Measurements from ENCODE around the gene NUDT1.
A peak's percentile ranks its signal among the peaks of the same experiment; 100 is the strongest.

Gene NUDT1

GRCh38 chr7:2222516-2222915 lies 19.5 kb upstream of the NUDT1 start:
- peaks cover 0 to 94% (median 76%) of the 10 kb centered on the region in 5 donors for H3K36me3 ChIP-seq (ENCODE audit: control insufficient read depth in 5 of 5, insufficient read depth in 5 of 5, low read length in 5 of 5)
- no peak overlapping the region for H3K4me3 ChIP-seq (ENCODE audit: low read depth in 1 of 5, low read length in 5 of 5)
- peaks cover 0 to 17% (median 12%) of the 10 kb centered on the region in 5 donors for H3K4me1 ChIP-seq (ENCODE audit: control insufficient read depth in 5 of 5, insufficient read depth in 5 of 5, low read length in 5 of 5)
- H3K9ac ChIP-seq (ENCODE audit: low read length in 5 of 5) = no peak overlapping the region
- no peak overlapping the region for H3K27ac ChIP-seq (ENCODE audit: low read depth, low read length)
- no peaks in the 10 kb centered on the region for H3K27me3 ChIP-seq (ENCODE audit: control insufficient read depth in 5 of 5, insufficient read depth in 4 of 5, low read length in 5 of 5)
- no peaks in the 10 kb centered on the region for H3K9me3 ChIP-seq (ENCODE audit: control insufficient read depth in 5 of 5, low read length in 5 of 5)

GRCh38 chr7:2223321-2223720 lies 18.7 kb upstream of the NUDT1 start:
- Histone ChIP-seq H3K9ac (ENCODE audit: low read length in 5 of 5) (no peak overlapping the region), H3K36me3 (ENCODE audit: control insufficient read depth in 5 of 5, insufficient read depth in 5 of 5, low read length in 5 of 5) (peaks cover 0 to 94% (median 76%) of the 10 kb centered on the region in 5 donors), H3K9me3 (ENCODE audit: control insufficient read depth in 5 of 5, low read length in 5 of 5) (no peaks in the 10 kb centered on the region), H3K4me3 (ENCODE audit: low read depth in 1 of 5, low read length in 5 of 5) (no peak overlapping the region), H3K27me3 (ENCODE audit: control insufficient read depth in 5 of 5, insufficient read depth in 4 of 5, low read length in 5 of 5) (no peaks in the 10 kb centered on the region), H3K27ac (ENCODE audit: low read depth, low read length) (no peak overlapping the region), H3K4me1 (ENCODE audit: control insufficient read depth in 5 of 5, insufficient read depth in 5 of 5, low read length in 5 of 5) (peaks cover 0 to 17% (median 12%) of the 10 kb centered on the region in 5 donors)

GRCh38 chr7:2224491-2224928 lies 17.5 kb upstream of the NUDT1 start:
- Histone ChIP-seq H3K4me3 (ENCODE audit: low read depth in 1 of 5, low read length in 5 of 5) (peak overlapping the region in 2 of 5 donors; percentile 5 to 33), H3K27ac (ENCODE audit: low read depth, low read length) (no peak overlapping the region)

GRCh38 chr7:2224934-2225333 lies 17.1 kb upstream of the NUDT1 start:
- Histone ChIP-seq H3K9ac (ENCODE audit: low read length in 5 of 5) (peak overlapping the region in 1 of 5 donors; percentile 5), H3K9me3 (ENCODE audit: control insufficient read depth in 5 of 5, low read length in 5 of 5) (no peaks in the 10 kb centered on the region), H3K4me3 (ENCODE audit: low read depth in 1 of 5, low read length in 5 of 5) (peak overlapping the region in 2 of 5 donors; percentile 5 to 33), H3K36me3 (ENCODE audit: control insufficient read depth in 5 of 5, insufficient read depth in 5 of 5, low read length in 5 of 5) (peaks cover 0 to 96% (median 74%) of the 10 kb centered on the region in 5 donors), H3K27ac (ENCODE audit: low read depth, low read length) (no peak overlapping the region), H3K27me3 (ENCODE audit: control insufficient read depth in 5 of 5, insufficient read depth in 4 of 5, low read length in 5 of 5) (no peaks in the 10 kb centered on the region), H3K4me1 (ENCODE audit: control insufficient read depth in 5 of 5, insufficient read depth in 5 of 5, low read length in 5 of 5) (peaks cover 0 to 17% (median 13%) of the 10 kb centered on the region in 5 donors)

More at GRCh38 chr7:2224491-2224928, 17.5 kb upstream of the NUDT1 start:
- H3K9ac ChIP-seq (ENCODE audit: low read length in 5 of 5) = peak overlapping the region in 1 of 5 donors; percentile 5
- no peaks in the 10 kb centered on the region for H3K27me3 ChIP-seq (ENCODE audit: control insufficient read depth in 5 of 5, insufficient read depth in 4 of 5, low read length in 5 of 5)
- peaks cover 0 to 17% (median 12%) of the 10 kb centered on the region in 5 donors for H3K4me1 ChIP-seq (ENCODE audit: control insufficient read depth in 5 of 5, insufficient read depth in 5 of 5, low read length in 5 of 5)
- H3K9me3 ChIP-seq (ENCODE audit: control insufficient read depth in 5 of 5, low read length in 5 of 5) = no peaks in the 10 kb centered on the region
- peaks cover 0 to 94% (median 76%) of the 10 kb centered on the region in 5 donors for H3K36me3 ChIP-seq (ENCODE audit: control insufficient read depth in 5 of 5, insufficient read depth in 5 of 5, low read length in 5 of 5)

- Histone ChIP-seq H3K4me3 (ENCODE audit: low read depth in 1 of 5, low read length in 5 of 5) (no peak overlapping the region), H3K36me3 (ENCODE audit: control insufficient read depth in 5 of 5, insufficient read depth in 5 of 5, low read length in 5 of 5) (peaks cover 0 to 96% (median 71%) of the 10 kb centered on the region in 5 donors), H3K27me3 (ENCODE audit: control insufficient read depth in 5 of 5, insufficient read depth in 4 of 5, low read length in 5 of 5) (no peaks in the 10 kb centered on the region), H3K9me3 (ENCODE audit: control insufficient read depth in 5 of 5, low read length in 5 of 5) (no peaks in the 10 kb centered on the region), H3K27ac (ENCODE audit: low read depth, low read length) (no peak overlapping the region), H3K4me1 (ENCODE audit: control insufficient read depth in 5 of 5, insufficient read depth in 5 of 5, low read length in 5 of 5) (peaks cover 0 to 17% (median 17%) of the 10 kb centered on the region in 5 donors), H3K9ac (ENCODE audit: low read length in 5 of 5) (peak overlapping the region in 1 of 5 donors; percentile 5)
Observed at GRCh38 chr7:2225336-2225735, 16.7 kb upstream of the NUDT1 start.

- H3K9me3 ChIP-seq (ENCODE audit: control insufficient read depth in 5 of 5, low read length in 5 of 5) = no peaks in the 10 kb centered on the region
- no peaks in the 10 kb centered on the region for H3K27me3 ChIP-seq (ENCODE audit: control insufficient read depth in 5 of 5, insufficient read depth in 4 of 5, low read length in 5 of 5)
- H3K4me1 ChIP-seq (ENCODE audit: control insufficient read depth in 5 of 5, insufficient read depth in 5 of 5, low read length in 5 of 5) = peaks cover 0 to 22% (median 19%) of the 10 kb centered on the region in 5 donors
- H3K36me3 ChIP-seq (ENCODE audit: control insufficient read depth in 5 of 5, insufficient read depth in 5 of 5, low read length in 5 of 5) = peaks cover 0 to 92% (median 66%) of the 10 kb centered on the region in 5 donors
- H3K9ac ChIP-seq (ENCODE audit: low read length in 5 of 5) = no peak overlapping the region
- no peak overlapping the region for H3K27ac ChIP-seq (ENCODE audit: low read depth, low read length)
- H3K4me3 ChIP-seq (ENCODE audit: low read depth in 1 of 5, low read length in 5 of 5) = no peak overlapping the region
Observed at GRCh38 chr7:2225830-2226229, 16.2 kb upstream of the NUDT1 start.

- H3K9me3 ChIP-seq (ENCODE audit: control insufficient read depth in 5 of 5, low read length in 5 of 5) = no peaks in the 10 kb centered on the region
- H3K4me1 ChIP-seq (ENCODE audit: control insufficient read depth in 5 of 5, insufficient read depth in 5 of 5, low read length in 5 of 5) = peaks cover 0 to 38% (median 34%) of the 10 kb centered on the region in 5 donors
- H3K36me3 ChIP-seq (ENCODE audit: control insufficient read depth in 5 of 5, insufficient read depth in 5 of 5, low read length in 5 of 5) = peaks cover 0 to 75% (median 49%) of the 10 kb centered on the region in 5 donors
- H3K27ac ChIP-seq (ENCODE audit: low read depth, low read length) = no peak overlapping the region
- no peak overlapping the region for H3K4me3 ChIP-seq (ENCODE audit: low read depth in 1 of 5, low read length in 5 of 5)
- no peaks in the 10 kb centered on the region for H3K27me3 ChIP-seq (ENCODE audit: control insufficient read depth in 5 of 5, insufficient read depth in 4 of 5, low read length in 5 of 5)
- no peak overlapping the region for H3K9ac ChIP-seq (ENCODE audit: low read length in 5 of 5)
Observed at GRCh38 chr7:2227699-2228098, 14.3 kb upstream of the NUDT1 start.

GRCh38 chr7:2228921-2229320 lies 13.1 kb upstream of the NUDT1 start:
- Histone ChIP-seq H3K36me3 (ENCODE audit: control insufficient read depth in 5 of 5, insufficient read depth in 5 of 5, low read length in 5 of 5) (peaks cover 0 to 63% (median 43%) of the 10 kb centered on the region in 5 donors), H3K4me3 (ENCODE audit: low read depth in 1 of 5, low read length in 5 of 5) (no peak overlapping the region), H3K4me1 (ENCODE audit: control insufficient read depth in 5 of 5, insufficient read depth in 5 of 5, low read length in 5 of 5) (peaks cover 0 to 47% (median 39%) of the 10 kb centered on the region in 5 donors), H3K27ac (ENCODE audit: low read depth, low read length) (no peak overlapping the region), H3K9me3 (ENCODE audit: control insufficient read depth in 5 of 5, low read length in 5 of 5) (no peaks in the 10 kb centered on the region), H3K9ac (ENCODE audit: low read length in 5 of 5) (no peak overlapping the region), H3K27me3 (ENCODE audit: control insufficient read depth in 5 of 5, insufficient read depth in 4 of 5, low read length in 5 of 5) (no peaks in the 10 kb centered on the region)

GRCh38 chr7:2229467-2229866 lies 12.6 kb upstream of the NUDT1 start:
- Histone ChIP-seq H3K27me3 (ENCODE audit: control insufficient read depth in 5 of 5, insufficient read depth in 4 of 5, low read length in 5 of 5) (no peaks in the 10 kb centered on the region), H3K4me1 (ENCODE audit: control insufficient read depth in 5 of 5, insufficient read depth in 5 of 5, low read length in 5 of 5) (peaks cover 0 to 42% (median 34%) of the 10 kb centered on the region in 5 donors), H3K27ac (ENCODE audit: low read depth, low read length) (no peak overlapping the region), H3K4me3 (ENCODE audit: low read depth in 1 of 5, low read length in 5 of 5) (no peak overlapping the region), H3K36me3 (ENCODE audit: control insufficient read depth in 5 of 5, insufficient read depth in 5 of 5, low read length in 5 of 5) (peaks cover 0 to 60% (median 43%) of the 10 kb centered on the region in 5 donors), H3K9ac (ENCODE audit: low read length in 5 of 5) (no peak overlapping the region), H3K9me3 (ENCODE audit: control insufficient read depth in 5 of 5, low read length in 5 of 5) (no peaks in the 10 kb centered on the region)

GRCh38 chr7:2230226-2230625 lies 11.8 kb upstream of the NUDT1 start:
- peak overlapping the region in 2 of 5 donors; percentile 32 to 37 for H3K9ac ChIP-seq (ENCODE audit: low read length in 5 of 5)
- peaks cover 0 to 34% (median 28%) of the 10 kb centered on the region in 5 donors for H3K4me1 ChIP-seq (ENCODE audit: control insufficient read depth in 5 of 5, insufficient read depth in 5 of 5, low read length in 5 of 5)
- no peak overlapping the region for H3K4me3 ChIP-seq (ENCODE audit: low read depth in 1 of 5, low read length in 5 of 5)
- no peaks in the 10 kb centered on the region for H3K9me3 ChIP-seq (ENCODE audit: control insufficient read depth in 5 of 5, low read length in 5 of 5)
- peaks cover 3 to 60% (median 43%) of the 10 kb centered on the region in 5 donors for H3K36me3 ChIP-seq (ENCODE audit: control insufficient read depth in 5 of 5, insufficient read depth in 5 of 5, low read length in 5 of 5)
- no peak overlapping the region for H3K27ac ChIP-seq (ENCODE audit: low read depth, low read length)
- H3K27me3 ChIP-seq (ENCODE audit: control insufficient read depth in 5 of 5, insufficient read depth in 4 of 5, low read length in 5 of 5) = no peaks in the 10 kb centered on the region
